Parathyroid adenoma (tissue), 2 donors: ENCODE results near the gene NPAS3.

Experiments used
- H2AFZ ChIP-seq: fragments of 300-600 bp; sonication (generic); one replicate; pipeline ENCODE4 v1.7.0; 2017; ENCODE audit warnings: antibody characterized with exemption, mild to moderate bottlenecking
- H3K27ac ChIP-seq: fragments of 300-600 bp; sonication (generic); one replicate; pipeline ENCODE4 v1.7.0; 2017
- H3K27me3 ChIP-seq: fragments of 300-600 bp; sonication (generic); one replicate; pipeline ENCODE4 v1.7.0; 2017; ENCODE audit warnings: low read length; ENCODE audit not compliant: control insufficient read depth, insufficient read depth
- H3K36me3 ChIP-seq: fragments of 300-600 bp; sonication (generic); one replicate; pipeline ENCODE4 v1.7.0; 2017; ENCODE audit warnings: low read length; ENCODE audit not compliant: control insufficient read depth, insufficient read depth
- H3K4me1 ChIP-seq: fragments of 300-600 bp; sonication (generic); one replicate; pipeline ENCODE4 v1.7.0; 2017; ENCODE audit warnings: control low read depth
- H3K4me2 ChIP-seq: fragments of 300-600 bp; sonication (generic); one replicate; pipeline ENCODE4 v1.7.0; 2017; ENCODE audit warnings: low read length
- H3K4me3 ChIP-seq: fragments of 300-600 bp; sonication (generic); one replicate; pipeline ENCODE4 v1.7.0; 2017; ENCODE audit warnings: low read depth, low read length
- H3K79me2 ChIP-seq: fragments of 300-600 bp; sonication (generic); one replicate; pipeline ENCODE4 v1.7.0; 2017; ENCODE audit warnings: control low read depth
- H3K9ac ChIP-seq: fragments of 300-600 bp; sonication (generic); one replicate; pipeline ENCODE4 v1.7.0; 2017; ENCODE audit warnings: mild to moderate bottlenecking
- H3K9me3 ChIP-seq: fragments of 300-600 bp; sonication (generic); one replicate; pipeline ENCODE4 v1.7.0; 2017; ENCODE audit warnings: low read length; ENCODE audit not compliant: control insufficient read depth
- TF ChIP-seq, protein P1 (sequence below): fragments of 300-600 bp; sonication (generic); IDR thresholded peaks from one replicate; pipeline ENCODE4 v1.7.0; 2017; ENCODE audit warnings: antibody characterized with exemption, mild to moderate bottlenecking
- donor health status: primary hyperparathyroidism.

The NPAS3 gene

GRCh38 chr14:33696165-33696564 lies 757.5 kb downstream of the NPAS3 start:
- H3K4me2 ChIP-seq: no peak overlapping the region
- no peak overlapping the region for H3K9ac ChIP-seq
- H3K36me3 ChIP-seq: no peaks in the 10 kb centered on the region
- H3K4me3 ChIP-seq: no peak overlapping the region
- no peaks in the 10 kb centered on the region for H3K27me3 ChIP-seq
- H3K4me1 ChIP-seq: no peaks in the 10 kb centered on the region
- no peaks in the 10 kb centered on the region for H3K9me3 ChIP-seq
- no peak overlapping the region for H2AFZ ChIP-seq
- no peaks in the 10 kb centered on the region for H3K79me2 ChIP-seq
- TF ChIP-seq, protein P1, sequence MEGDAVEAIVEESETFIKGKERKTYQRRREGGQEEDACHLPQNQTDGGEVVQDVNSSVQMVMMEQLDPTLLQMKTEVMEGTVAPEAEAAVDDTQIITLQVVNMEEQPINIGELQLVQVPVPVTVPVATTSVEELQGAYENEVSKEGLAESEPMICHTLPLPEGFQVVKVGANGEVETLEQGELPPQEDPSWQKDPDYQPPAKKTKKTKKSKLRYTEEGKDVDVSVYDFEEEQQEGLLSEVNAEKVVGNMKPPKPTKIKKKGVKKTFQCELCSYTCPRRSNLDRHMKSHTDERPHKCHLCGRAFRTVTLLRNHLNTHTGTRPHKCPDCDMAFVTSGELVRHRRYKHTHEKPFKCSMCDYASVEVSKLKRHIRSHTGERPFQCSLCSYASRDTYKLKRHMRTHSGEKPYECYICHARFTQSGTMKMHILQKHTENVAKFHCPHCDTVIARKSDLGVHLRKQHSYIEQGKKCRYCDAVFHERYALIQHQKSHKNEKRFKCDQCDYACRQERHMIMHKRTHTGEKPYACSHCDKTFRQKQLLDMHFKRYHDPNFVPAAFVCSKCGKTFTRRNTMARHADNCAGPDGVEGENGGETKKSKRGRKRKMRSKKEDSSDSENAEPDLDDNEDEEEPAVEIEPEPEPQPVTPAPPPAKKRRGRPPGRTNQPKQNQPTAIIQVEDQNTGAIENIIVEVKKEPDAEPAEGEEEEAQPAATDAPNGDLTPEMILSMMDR: no peak
- no peak overlapping the region for H3K27ac ChIP-seq

DNA sequence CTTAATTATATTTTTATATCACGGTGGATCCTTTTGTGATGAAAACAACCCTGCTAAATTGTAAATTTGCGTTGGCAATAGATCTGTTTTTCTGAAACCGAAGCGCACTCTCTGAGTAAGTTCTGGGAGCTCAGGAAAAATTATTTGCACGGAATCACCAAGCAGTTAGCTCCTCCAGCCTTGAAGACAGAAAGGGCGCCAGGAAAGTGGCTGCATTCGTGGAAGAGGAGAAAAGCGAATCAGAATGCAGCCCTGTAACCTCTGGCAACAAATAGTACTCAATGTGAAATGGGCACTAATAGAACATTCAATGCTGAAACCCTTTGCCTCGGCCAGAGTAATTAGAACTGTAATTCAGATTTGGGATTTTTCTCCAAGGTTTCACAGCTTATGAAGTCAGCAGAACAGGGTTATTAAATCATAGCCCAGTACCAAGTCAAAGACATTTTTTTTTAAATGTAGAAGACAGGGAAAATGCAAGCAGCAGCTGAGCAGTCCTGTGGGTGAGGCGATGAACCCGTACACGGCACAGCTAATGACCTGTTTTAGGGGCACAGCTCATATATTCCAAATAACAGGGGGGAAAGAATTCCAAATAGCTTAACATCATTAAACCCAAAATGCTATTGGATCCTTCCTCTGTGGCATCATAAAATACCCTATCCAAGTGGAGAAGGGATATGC lies 760.8 kb downstream of the NPAS3 start:
- Histone ChIP-seq H3K27ac (no peak overlapping the region), H3K9ac (no peak overlapping the region), H3K4me3 (no peak overlapping the region), H2AFZ (no peak overlapping the region), H3K27me3 (no peaks in the 10 kb centered on the region), H3K4me2 (no peak overlapping the region), H3K9me3 (no peaks in the 10 kb centered on the region), H3K36me3 (no peaks in the 10 kb centered on the region), H3K79me2 (no peaks in the 10 kb centered on the region), H3K4me1 (no peaks in the 10 kb centered on the region)
- TF ChIP-seq, protein P1: no peak

- no peak overlapping the region for H3K27ac ChIP-seq
- no peak overlapping the region for H3K4me2 ChIP-seq
- no peak overlapping the region for H2AFZ ChIP-seq
- no peaks in the 10 kb centered on the region for H3K36me3 ChIP-seq
- no peaks in the 10 kb centered on the region for H3K79me2 ChIP-seq
- no peak overlapping the region for H3K4me3 ChIP-seq
- H3K27me3 ChIP-seq: no peaks in the 10 kb centered on the region
- H3K9ac ChIP-seq: no peak overlapping the region
- TF ChIP-seq, protein P1: no peak
- H3K9me3 ChIP-seq: no peaks in the 10 kb centered on the region
- no peaks in the 10 kb centered on the region for H3K4me1 ChIP-seq
These were observed 761.4 kb downstream of the NPAS3 start for GRCh38 chr14:33700052-33700451.

DNA sequence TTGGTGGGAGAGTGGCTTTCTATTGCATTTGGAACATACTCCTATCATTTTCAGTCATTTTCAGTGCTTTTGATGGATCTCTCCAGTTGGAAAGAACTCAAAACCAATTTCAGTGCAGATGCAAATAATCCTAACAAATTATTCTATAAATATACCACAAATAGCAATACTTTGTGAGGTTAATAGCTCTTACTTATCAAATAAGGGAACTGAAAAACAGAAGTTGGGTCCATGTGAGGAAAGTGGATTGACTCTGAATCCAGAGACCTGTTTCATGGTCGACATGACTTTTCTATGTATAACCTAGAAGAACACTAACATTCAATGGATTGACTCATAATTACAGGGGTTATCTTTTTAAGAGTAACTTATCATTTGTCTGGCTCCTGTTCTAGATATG lies 763.6 kb downstream of the NPAS3 start:
- H3K4me2 ChIP-seq: no peak overlapping the region
- no peaks in the 10 kb centered on the region for H3K9me3 ChIP-seq
- TF ChIP-seq, protein P1: no peak
- H3K36me3 ChIP-seq: no peaks in the 10 kb centered on the region
- no peaks in the 10 kb centered on the region for H3K4me1 ChIP-seq
- H3K79me2 ChIP-seq: no peaks in the 10 kb centered on the region
- no peak overlapping the region for H3K27ac ChIP-seq
- no peaks in the 10 kb centered on the region for H3K27me3 ChIP-seq
- H2AFZ ChIP-seq: no peak overlapping the region
- H3K9ac ChIP-seq: no peak overlapping the region
- no peak overlapping the region for H3K4me3 ChIP-seq

DNA sequence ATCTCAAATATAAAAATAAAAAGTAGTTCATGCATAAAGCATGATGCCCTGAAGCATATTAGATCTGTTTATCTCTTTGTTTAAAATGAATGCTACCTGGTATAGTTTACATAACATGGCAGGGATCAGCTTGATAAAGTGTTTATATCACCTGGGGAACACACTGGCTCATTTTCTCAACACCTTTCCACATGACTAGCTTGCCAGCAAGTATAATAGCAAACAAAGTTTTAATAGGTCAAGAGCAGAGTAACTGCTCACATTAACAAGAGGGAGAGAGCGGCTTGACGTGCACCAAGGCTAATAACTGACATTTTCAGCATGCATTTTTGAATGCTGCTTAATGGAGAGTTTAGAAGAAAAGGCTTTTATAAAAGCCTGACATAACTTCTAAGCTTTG lies 765.8 kb downstream of the NPAS3 start:
- H3K27ac ChIP-seq: no peak overlapping the region
- no peaks in the 10 kb centered on the region for H3K4me1 ChIP-seq
- no peak overlapping the region for H3K4me2 ChIP-seq
- no peaks in the 10 kb centered on the region for H3K9me3 ChIP-seq
- no peak overlapping the region for H3K4me3 ChIP-seq
- TF ChIP-seq, protein P1: no peak
- no peaks in the 10 kb centered on the region for H3K79me2 ChIP-seq
- no peaks in the 10 kb centered on the region for H3K27me3 ChIP-seq
- H2AFZ ChIP-seq: no peak overlapping the region
- no peak overlapping the region for H3K9ac ChIP-seq
- H3K36me3 ChIP-seq: no peaks in the 10 kb centered on the region
